H1 (cell line): ENCODE measurements around the gene IRGQ. TPM values are rescaled to one million over a fixed set of nuclear protein-coding genes. Genes with fewer than 3 reads are reported as not detected.

ENCODE experiments used
- CTCF ChIA-PET: fragments of 300-600 bp; sonication (Branson Sonifier 250); formaldehyde crosslinking; loops from one replicate; lab custom pipeline; 2021; ENCODE audit not compliant: partially characterized antibody; lab: Charles Lee
- POLR2A ChIA-PET: fragments of 300-600 bp; sonication (Branson Sonifier 250); formaldehyde crosslinking; loops from one replicate; lab custom pipeline; 2021; ENCODE audit warnings: inconsistent platforms; ENCODE audit not compliant: partially characterized antibody; lab: Charles Lee
- DNase-seq, 2 experiments: peaks; one replicate each; pipeline versions ENCODE4 v3.0.0 to v3.0.0-alpha.2; 2010 to 2022; ENCODE audit warnings: low spot score in 2 of 2, low read depth in 1 of 2, mixed read lengths in 1 of 2
- FAIRE-seq: peaks from 2 replicates; lab custom pipeline; 2011; peaks lifted over from hg19 to GRCh38; lab: Jason Lieb, UNC
- H2AFZ ChIP-seq: 2 replicates; pipeline ENCODE4 v1.8.1; 2012; ENCODE audit warnings: low read length, inconsistent platforms
- H2AK5ac ChIP-seq: 2 replicates; pipeline ENCODE4 v1.6.1; 2013; ENCODE audit warnings: low read depth, low read length
- H2BK120ac ChIP-seq: replicated peaks from 2 replicates; pipeline ENCODE3; 2013; ENCODE audit warnings: low read depth, low read length, inconsistent platforms
- H2BK12ac ChIP-seq: 2 replicates; pipeline ENCODE4 v1.6.1; 2013; ENCODE audit warnings: low read depth, low read length
- H2BK15ac ChIP-seq: 2 replicates; pipeline ENCODE4 v1.6.1; 2013; ENCODE audit warnings: low read length
- H2BK20ac ChIP-seq: 2 replicates; pipeline ENCODE4 v1.6.1; 2013; ENCODE audit warnings: low read length
- H2BK5ac ChIP-seq: 2 replicates; pipeline ENCODE4 v1.6.1; 2013; ENCODE audit warnings: low read depth, low read length
- H3K14ac ChIP-seq: 2 replicates; pipeline ENCODE4 v1.6.1; 2013; ENCODE audit warnings: inconsistent platforms; ENCODE audit not compliant: insufficient read length
- H3K18ac ChIP-seq: 2 replicates; pipeline ENCODE4 v1.6.1; 2013; ENCODE audit warnings: low read length; ENCODE audit errors: extremely low read depth
- H3K23ac ChIP-seq: 2 replicates; pipeline ENCODE4 v1.6.1; 2013; ENCODE audit warnings: inconsistent platforms; ENCODE audit not compliant: insufficient read length
- H3K23me2 ChIP-seq: 2 replicates; pipeline ENCODE4 v1.6.1; 2013; ENCODE audit warnings: low read depth, low read length
- H3K27ac ChIP-seq: 2 replicates; pipeline ENCODE4 v1.6.1; 2011; ENCODE audit warnings: low read depth, low read length, inconsistent platforms
- H3K27me3 ChIP-seq, 4 experiments: replicated peaks in 1 of 4; 1 replicate in 1 of 4; 2 replicates in 3 of 4; pipeline versions ENCODE4 v1.6.1 to v1.8.1; 2011 to 2013; ENCODE audit warnings: low read length in 3 of 4, mild to moderate bottlenecking in 3 of 4, inconsistent platforms in 2 of 4, mixed read lengths in 2 of 4, moderate library complexity in 1 of 4; ENCODE audit not compliant: control insufficient read depth in 3 of 4, insufficient read depth in 3 of 4; ENCODE audit errors: extremely low read depth in 1 of 4
- H3K36me3 ChIP-seq, 4 experiments: 2 replicates each; pipeline versions ENCODE4 v1.6.1 to v1.8.1; 2011 to 2013; ENCODE audit warnings: mild to moderate bottlenecking in 4 of 4, low read length in 3 of 4, moderate library complexity in 2 of 4, control low read depth in 1 of 4, inconsistent platforms in 1 of 4; ENCODE audit not compliant: insufficient read depth in 4 of 4, control insufficient read depth in 2 of 4
- H3K4ac ChIP-seq: replicated peaks from 2 replicates; pipeline ENCODE3; 2013; ENCODE audit warnings: low read length, low read depth, mixed read lengths, inconsistent platforms; ENCODE audit not compliant: insufficient read length
- H3K4me1 ChIP-seq, 4 experiments: replicated peaks in 1 of 4; 1 replicate in 1 of 4; 2 replicates in 3 of 4; pipeline versions ENCODE4 v1.6.1 to v1.8.1; 2011 to 2013; ENCODE audit warnings: low read length in 3 of 4, inconsistent platforms in 2 of 4, mixed read lengths in 1 of 4; ENCODE audit not compliant: insufficient read depth in 4 of 4, control insufficient read depth in 3 of 4
- H3K4me2 ChIP-seq, 2 experiments: 2 replicates each; pipeline versions ENCODE4 v1.6.1 to v1.8.1; 2011 to 2013; ENCODE audit warnings: low read depth in 2 of 2, low read length in 2 of 2, control low read depth in 1 of 2, inconsistent platforms in 1 of 2, mild to moderate bottlenecking in 1 of 2; ENCODE audit not compliant: insufficient read depth in 1 of 2
- H3K4me3 ChIP-seq, 4 experiments: fragments of 200-600, 300-600 bp in 1 of 4; sonication (generic), shearing (Covaris generic), sonication (Bioruptor Twin) in 1 of 4; 2 replicates each; pipeline versions ENCODE4 v1.5.1 to v1.8.1; 2011 to 2016; ENCODE audit warnings: low read length in 4 of 4, low read depth in 3 of 4, control low read depth in 2 of 4, inconsistent platforms in 2 of 4, mild to moderate bottlenecking in 2 of 4, mixed read lengths in 1 of 4, moderate library complexity in 1 of 4; ENCODE audit not compliant: insufficient read depth in 2 of 4; ENCODE audit errors: extremely low read depth in 1 of 4
- H3K56ac ChIP-seq: replicated peaks from 2 replicates; pipeline ENCODE3; 2013; ENCODE audit warnings: low read depth, mild to moderate bottlenecking, mixed read lengths, low read length, inconsistent platforms; ENCODE audit not compliant: insufficient read length
- H3K79me1 ChIP-seq: 2 replicates; pipeline ENCODE4 v1.6.1; 2013; ENCODE audit warnings: low read depth, low read length, control low read depth
- H3K79me2 ChIP-seq, 2 experiments: 2 replicates each; pipeline versions ENCODE4 v1.6.1 to v1.8.1; 2012 to 2013; ENCODE audit warnings: low read length in 2 of 2, mild to moderate bottlenecking in 2 of 2, inconsistent platforms in 1 of 2; ENCODE audit not compliant: insufficient read depth in 2 of 2, control insufficient read depth in 1 of 2
- H3K9ac ChIP-seq, 4 experiments: replicated peaks in 1 of 4; 1 replicate in 1 of 4; 2 replicates in 3 of 4; pipeline versions ENCODE4 v1.6.1 to v1.8.1; 2011 to 2013; ENCODE audit warnings: low read depth in 3 of 4, low read length in 3 of 4, control low read depth in 2 of 4, mild to moderate bottlenecking in 2 of 4, moderate library complexity in 2 of 4, inconsistent platforms in 1 of 4; ENCODE audit errors: extremely low read depth in 1 of 4
- H3K9me3 ChIP-seq, 2 experiments: 2 replicates each; pipeline versions ENCODE4 v1.6.1 to v1.8.1; 2012 to 2013; ENCODE audit warnings: mild to moderate bottlenecking in 2 of 2, moderate library complexity in 2 of 2, control low read depth in 1 of 2, inconsistent platforms in 1 of 2, low read depth in 1 of 2, low read length in 1 of 2, mixed read lengths in 1 of 2; ENCODE audit not compliant: insufficient read depth in 2 of 2
- H4K20me1 ChIP-seq, 2 experiments: replicated peaks in 1 of 2; 2 replicates each; pipeline versions ENCODE3 to v1.8.1; 2011 to 2013; ENCODE audit warnings: inconsistent platforms in 2 of 2, low read length in 2 of 2, mild to moderate bottlenecking in 1 of 2; ENCODE audit not compliant: insufficient read depth in 2 of 2, control insufficient read depth in 1 of 2
- H4K5ac ChIP-seq: 2 replicates; pipeline ENCODE4 v1.6.1; 2013; ENCODE audit warnings: low read length, low read depth, mixed read lengths, inconsistent platforms; ENCODE audit not compliant: insufficient read length
- H4K8ac ChIP-seq: 2 replicates; pipeline ENCODE4 v1.8.0; 2013; ENCODE audit warnings: mild to moderate bottlenecking, moderate library complexity, low read length, inconsistent platforms; ENCODE audit not compliant: insufficient read depth; ENCODE audit errors: extremely low read depth
- H4K91ac ChIP-seq: replicated peaks from 2 replicates; pipeline ENCODE3; 2013; ENCODE audit warnings: low read length, mixed read lengths, inconsistent platforms; ENCODE audit not compliant: insufficient read length
- TEAD4 ChIP-seq: IDR thresholded peaks from 2 replicates; pipeline ENCODE4 v1.6.1; 2012; ENCODE audit warnings: low read depth, low read length, inconsistent platforms, mixed read lengths
- WGBS, 2 experiments: shearing (Covaris generic) in 1 of 2; methylation state at CpG; one replicate each; pipeline versions ENCODE4 v1.1.6 to v1.1.7; 2013 to 2015; ENCODE audit warnings: low lambda C conversion rate in 2 of 2, mixed read lengths in 2 of 2, inconsistent platforms in 1 of 2, low coverage in 1 of 2, missing lambda C conversion rate in 1 of 2; ENCODE audit not compliant: insufficient replicate concordance in 2 of 2, insufficient coverage in 1 of 2, insufficient read length in 1 of 2; ENCODE audit errors: extremely low coverage in 1 of 2, missing lambda C conversion rate in 1 of 2; 5-methylcytosine and 5-hydroxymethylcytosine counted together
- polyA plus RNA-seq, 7 experiments: library from polyadenylated mRNA; depleted of rRNA in 3 of 7; stranded (reverse) in 5 of 7; unstranded in 2 of 7; fragments of >200 nt in 5 of 7; fragments of 200-250 nt in 2 of 7; gene quantifications; 1 replicate in 5 of 7; 2 replicates in 1 of 7; 4 replicates in 1 of 7; pipeline versions ENCODE4 v1.2.1 to v1.2.3, GENCODE V29; 2011 to 2013; ENCODE audit warnings: missing spikeins in 2 of 7, mixed read lengths in 2 of 7
- total RNA-seq: library from RNA; stranded (reverse); fragmentation: NEBNext Ultra II Directional; extraction: Animal tissue kit (Norgen Biotek cat#: 25700); gene quantifications from 2 replicates; pipeline ENCODE4 v1.2.1, GENCODE V29; 2021

The IRGQ gene
- total and polyA plus RNA-seq, 2 of the 8 experiments (the other 6 are each of a cell fraction or from before 2014, with no cell fraction given) = 16.0 to 42.9 TPM

- Histone ChIP-seq H3K9ac (no peak overlapping the region), H4K91ac (no peak overlapping the region), H2AFZ (no peak overlapping the region), H3K36me3 (peaks cover 0 to 8% (median 0%) of the 10 kb centered on the region in 4 experiments; a peak in 2 of 8 replicates), H3K79me2 (no peaks in the 10 kb centered on the region), H3K27me3 (no peaks in the 10 kb centered on the region), H4K5ac (no peak overlapping the region), H3K23me2 (no peaks in the 10 kb centered on the region)
- DNase-seq = no peak
- POLR2A ChIA-PET = interaction anchor here (0.9 to 1.1 kb wide), 2 partner anchors 13 to 20 kb away, joined by 3 to 4 read pairs; partner anchors contain the start of gene XRCC1
- no peak for TF ChIP-seq TEAD4
- TF ChIP-seq, all 59 proteins: peak for 0
- Histone ChIP-seq H3K56ac (no peak overlapping the region), H3K79me1 (no peaks in the 10 kb centered on the region; the same call in 1 of the 2 replicates), H3K23ac (no peak overlapping the region), H3K14ac (no peak overlapping the region), H2BK120ac (no peak overlapping the region), H3K4me1 (no peaks in the 10 kb centered on the region), H3K4me3 (no peak overlapping the region), H2BK20ac (no peak overlapping the region), H3K4ac (no peak overlapping the region), H3K4me2 (no peak overlapping the region), H2BK15ac (no peak overlapping the region), H4K20me1 (peaks cover 0 to 8% of the 10 kb centered on the region in 2 experiments), H2BK5ac (no peak overlapping the region), H3K18ac (no peak overlapping the region), H4K8ac (no peak overlapping the region), H2AK5ac (no peak overlapping the region), H3K9me3 (no peaks in the 10 kb centered on the region), H3K27ac (no peak overlapping the region), H2BK12ac (no peak overlapping the region)
- CTCF ChIA-PET = interaction anchor here (1.2 to 5.6 kb wide), 2 partner anchors 13 to 33 kb away, joined by 3 to 42 read pairs; partner anchors contain the start of genes IRGQ, PINLYP, XRCC1 and ZNF576
- FAIRE-seq = no peak
- WGBS, 2 experiments = 93% methylated on average over 6 of the region's 6 CpGs; no CpG with 5 or more reads in 1 of the 2 experiments
These were observed 33.7 kb downstream of the IRGQ start for GRCh38 chr19:43562226-43562697.
